ENCODE results near the gene LAMTOR4. TPM values are rescaled to one million over a fixed set of nuclear protein-coding genes. Genes with fewer than 3 reads are reported as not detected.
A peak's percentile ranks its signal among the peaks of the same experiment; 100 is the strongest.

The LAMTOR4 gene
- total RNA-seq, 3 donors from 2014 or later, result 154 to 285 (median 207) TPM

GRCh38 chr7:100163006-100163531, 14.4 kb downstream of the LAMTOR4 start:
- Histone ChIP-seq H3K4me3 (no peak overlapping the region), H3K4me1 (no peaks in the 10 kb centered on the region), H3K9me3 (no peaks in the 10 kb centered on the region), H3K27me3 (no peaks in the 10 kb centered on the region), H3K36me3 (no peaks in the 10 kb centered on the region), H3K27ac (no peak overlapping the region)
- intact Hi-C loops (cut with DNase I; ENCODE audit: low total_unique reads), result no loop called here
- DNase-seq (ENCODE audit: low spot score in 2 of 2), result no peak
- no peak for TF ChIP-seq POLR2AphosphoS5 (IDR thresholded peaks at IDR 0.05)
- no peak for TF ChIP-seq POLR2A (IDR thresholded peaks at IDR 0.05)
- no peak for TF ChIP-seq CTCF (IDR thresholded peaks at IDR 0.05)

- Histone ChIP-seq H3K4me1 (no peaks in the 10 kb centered on the region), H3K27ac (no peak overlapping the region), H3K9me3 (no peaks in the 10 kb centered on the region), H3K36me3 (no peaks in the 10 kb centered on the region), H3K4me3 (no peak overlapping the region), H3K27me3 (no peaks in the 10 kb centered on the region)
- no peak for TF ChIP-seq POLR2AphosphoS5 (IDR thresholded peaks at IDR 0.05)
- TF ChIP-seq CTCF (IDR thresholded peaks at IDR 0.05), result no peak
- TF ChIP-seq POLR2A (IDR thresholded peaks at IDR 0.05), result no peak
- intact Hi-C loops (cut with DNase I; ENCODE audit: low total_unique reads), result no loop called here
- DNase-seq (ENCODE audit: low spot score in 2 of 2), result no peak
Observed at GRCh38 chr7:100163871-100164270, 15.2 kb downstream of the LAMTOR4 start.

- Histone ChIP-seq H3K27ac (no peak overlapping the region), H3K9me3 (no peaks in the 10 kb centered on the region), H3K4me3 (no peak overlapping the region), H3K4me1 (no peaks in the 10 kb centered on the region), H3K36me3 (no peaks in the 10 kb centered on the region), H3K27me3 (no peaks in the 10 kb centered on the region)
- TF ChIP-seq POLR2AphosphoS5 (IDR thresholded peaks at IDR 0.05), result no peak
- TF ChIP-seq POLR2A (IDR thresholded peaks at IDR 0.05), result no peak
- TF ChIP-seq CTCF (IDR thresholded peaks at IDR 0.05), result no peak
- intact Hi-C loops (cut with DNase I; ENCODE audit: low total_unique reads), result loop anchor here (5.0 kb wide), 1 partner anchor 414 kb away; no protein-coding TSS in a partner anchor
- DNase-seq (ENCODE audit: low spot score in 2 of 2), result no peak
Observed at GRCh38 chr7:100166317-100166940, 17.7 kb downstream of the LAMTOR4 start.

- intact Hi-C loops (cut with DNase I; ENCODE audit: low total_unique reads), result loop anchor here (5.0 kb wide), 1 partner anchor 415 kb away; no protein-coding TSS in a partner anchor
- H3K4me3 ChIP-seq, result peak overlapping the region in 2 of 3 donors; percentile 46 to 52
- H3K9me3 ChIP-seq, result no peaks in the 10 kb centered on the region
- no peak for DNase-seq (ENCODE audit: low spot score in 2 of 2)
- H3K27ac ChIP-seq, result no peak overlapping the region
- no peaks in the 10 kb centered on the region for H3K4me1 ChIP-seq
- TF ChIP-seq POLR2A (IDR thresholded peaks at IDR 0.05) (no peak), CTCF (IDR thresholded peaks at IDR 0.05) (no peak), POLR2AphosphoS5 (IDR thresholded peaks at IDR 0.05) (no peak)
- H3K27me3 ChIP-seq, result no peaks in the 10 kb centered on the region
- no peaks in the 10 kb centered on the region for H3K36me3 ChIP-seq
Observed at GRCh38 chr7:100166970-100167911, 18.5 kb downstream of the LAMTOR4 start.

Data from breast epithelium (tissue), 4 donors.